ENCODE measurements around the gene SPEF1. TPM values are rescaled to one million over a fixed set of nuclear protein-coding genes. Genes with fewer than 3 reads are reported as not detected.

SPEF1 gene
- total and polyA plus RNA-seq, 2 of the 13 experiments (the other 11 are each of a cell fraction or from before 2014, with no cell fraction given) = 0.11 to 0.27 TPM

- TF ChIP-seq ZFX (CRISPR knock-in tag; IDR thresholded peaks at IDR 0.05; ENCODE audit: low read depth) = 0 out of 2 replicates have a peak, but pooled peaks have one; percentile 12
- TF ChIP-seq, protein P1, sequence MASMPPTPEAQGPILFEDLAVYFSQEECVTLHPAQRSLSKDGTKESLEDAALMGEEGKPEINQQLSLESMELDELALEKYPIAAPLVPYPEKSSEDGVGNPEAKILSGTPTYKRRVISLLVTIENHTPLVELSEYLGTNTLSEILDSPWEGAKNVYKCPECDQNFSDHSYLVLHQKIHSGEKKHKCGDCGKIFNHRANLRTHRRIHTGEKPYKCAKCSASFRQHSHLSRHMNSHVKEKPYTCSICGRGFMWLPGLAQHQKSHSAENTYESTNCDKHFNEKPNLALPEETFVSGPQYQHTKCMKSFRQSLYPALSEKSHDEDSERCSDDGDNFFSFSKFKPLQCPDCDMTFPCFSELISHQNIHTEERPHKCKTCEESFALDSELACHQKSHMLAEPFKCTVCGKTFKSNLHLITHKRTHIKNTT (CRISPR knock-in tag; IDR thresholded peaks at IDR 0.05) = no peak
Observed at GRCh38 chr20:3788685-3789155, 7.5 kb upstream of the SPEF1 start (continued).

- ChIA-PET POLR2A (interaction anchor here (1.5 to 10.4 kb wide), 5 partner anchors 8 to 67 kb away, joined by 4 to 134 read pairs (median 12); partner anchors contain the start of genes ADISSP, AP5S1 and CDC25B), CTCF (ENCODE audit: low intra/inter-chr PET ratio, low total read pairs) (interaction anchor here (0.6 to 4.6 kb wide), 8 partner anchors 9 to 298 kb away, joined by 3 to 119 read pairs (median 4); partner anchors contain the start of genes AP5S1 and CDC25B)
- Histone ChIP-seq H3K9me3 (ENCODE audit: low read length) (no peaks in the 10 kb centered on the region), H4K20me1 (ENCODE audit: insufficient read depth, low read length) (peaks cover 5% of the 10 kb centered on the region; the same call in 1 of the 2 replicates), H3K9ac (ENCODE audit: insufficient read depth, low read depth, low read length) (peak overlapping the region; percentile 55; the same call in 1 of the 2 replicates), H3K79me2 (ENCODE audit: insufficient read depth, low read length) (peaks cover 9% of the 10 kb centered on the region), H3K4me2 (ENCODE audit: low read depth, low read length) (peak overlapping the region; percentile 92), H3K4me1 (ENCODE audit: insufficient read depth, low read length) (peaks cover 73% of the 10 kb centered on the region), H3K27me3 (ENCODE audit: control insufficient read depth in 1 of 2, insufficient read depth in 2 of 2, low read length in 2 of 2) (peaks cover 0 to 18% of the 10 kb centered on the region in 2 experiments; a peak in 3 of 5 replicates), H2AFZ (ENCODE audit: low read length) (peak overlapping the region; percentile 75), H3K4me3 (replicated peaks in 1 of 3; ENCODE audit: insufficient read depth in 1 of 3, low read depth in 2 of 3, low read length in 3 of 3) (peak overlapping the region; percentile 31 to 57 (median 56); a peak in 5 of 6 replicates), H3K27ac (ENCODE audit: extremely low read length, insufficient read depth, low read length) (no peak overlapping the region), H3K36me3 (replicated peaks in 1 of 2; ENCODE audit: control insufficient read depth in 1 of 2, insufficient read depth in 2 of 2, low read length in 2 of 2) (no peaks in the 10 kb centered on the region)
- 40% methylated on average over 5 of the region's 5 CpGs for WGBS (ENCODE audit: low lambda C conversion rate)
- no peak for FAIRE-seq
- intact Hi-C loops (cut with micrococcal nuclease; ENCODE audit: unreplicated experiment) (loop anchor here (1.0 to 2.0 kb wide), 3 partner anchors 31 to 68 kb away; partner anchors contain the start of gene MAVS), in situ Hi-C loops (cut with HindIII; ENCODE audit: extremely low pct_ligation_motif_present, low pct_unique_long_range_greater_than_20kb) (loop anchor here (5.0 kb wide), 1 partner anchor 60 kb away; the partner anchor contains the start of gene MAVS)
- DNase-seq (ENCODE audit: low spot score) = no peak
- BruUV-seq (replicated peaks) = no TSS peak
- no peak for ATAC-seq
- TF ChIP-seq POGK (CRISPR knock-in tag; conservative IDR thresholded peaks at IDR 0.05) (0 out of 2 replicates have a peak, but pooled peaks have one; percentile 28), MEIS1 (CRISPR knock-in tag; IDR thresholded peaks at IDR 0.05; ENCODE audit: borderline replicate concordance) (no peak), ZFP90 (CRISPR knock-in tag; IDR thresholded peaks at IDR 0.05; ENCODE audit: borderline replicate concordance) (no peak), CBX2 (IDR thresholded peaks at IDR 0.05; ENCODE audit: low read depth, low read length) (0 out of 2 replicates have a peak, but pooled peaks have one; percentile 17), CBX2 (CRISPR knock-in tag; IDR thresholded peaks at IDR 0.05; ENCODE audit: low read depth) (no peak), CC2D1A (CRISPR knock-in tag; IDR thresholded peaks at IDR 0.05) (0 out of 2 replicates have a peak, but pooled peaks have one; percentile 36), HNRNPLL (IDR thresholded peaks at IDR 0.05; ENCODE audit: low read depth, low read length, poor library complexity, severe bottlenecking) (no peak), ARID2 (CRISPR knock-in tag; IDR thresholded peaks at IDR 0.05; ENCODE audit: borderline replicate concordance) (0 out of 2 replicates have a peak, but pooled peaks have one; percentile 3), RNF219 (CRISPR knock-in tag; IDR thresholded peaks at IDR 0.05) (no peak)
- TF ChIP-seq, protein P2, sequence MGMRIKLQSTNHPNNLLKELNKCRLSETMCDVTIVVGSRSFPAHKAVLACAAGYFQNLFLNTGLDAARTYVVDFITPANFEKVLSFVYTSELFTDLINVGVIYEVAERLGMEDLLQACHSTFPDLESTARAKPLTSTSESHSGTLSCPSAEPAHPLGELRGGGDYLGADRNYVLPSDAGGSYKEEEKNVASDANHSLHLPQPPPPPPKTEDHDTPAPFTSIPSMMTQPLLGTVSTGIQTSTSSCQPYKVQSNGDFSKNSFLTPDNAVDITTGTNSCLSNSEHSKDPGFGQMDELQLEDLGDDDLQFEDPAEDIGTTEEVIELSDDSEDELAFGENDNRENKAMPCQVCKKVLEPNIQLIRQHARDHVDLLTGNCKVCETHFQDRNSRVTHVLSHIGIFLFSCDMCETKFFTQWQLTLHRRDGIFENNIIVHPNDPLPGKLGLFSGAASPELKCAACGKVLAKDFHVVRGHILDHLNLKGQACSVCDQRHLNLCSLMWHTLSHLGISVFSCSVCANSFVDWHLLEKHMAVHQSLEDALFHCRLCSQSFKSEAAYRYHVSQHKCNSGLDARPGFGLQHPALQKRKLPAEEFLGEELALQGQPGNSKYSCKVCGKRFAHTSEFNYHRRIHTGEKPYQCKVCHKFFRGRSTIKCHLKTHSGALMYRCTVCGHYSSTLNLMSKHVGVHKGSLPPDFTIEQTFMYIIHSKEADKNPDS (CRISPR knock-in tag; IDR thresholded peaks at IDR 0.05) = no peak
Observed at GRCh38 chr20:3787324-3788014, 6.2 kb upstream of the SPEF1 start.
